ENCODE results near the gene PIP5K1B. TPM values are rescaled to one million over a fixed set of nuclear protein-coding genes. Genes with fewer than 3 reads are reported as not detected.
A peak's percentile ranks its signal among the peaks of the same experiment; 100 is the strongest.

The PIP5K1B gene
- total and polyA plus RNA-seq, 2 experiments from 2014 or later, result 1.3 to 2.8 TPM

- Mint-ChIP-seq H3K4me3 (no peak overlapping the region), H3K27me3 (ENCODE audit: insufficient read depth, low read depth, poor library complexity) (no peaks in the 10 kb centered on the region), H3K36me3 (ENCODE audit: low read depth) (peaks cover 9% of the 10 kb centered on the region; the same call in 2 of the 3 replicates), H3K27ac (peak overlapping the region; percentile 60), H3K9me3 (no peaks in the 10 kb centered on the region), H3K4me1 (peaks cover 55% of the 10 kb centered on the region)
- Histone ChIP-seq H3K4me3 (no peak overlapping the region), H3K4me2 (no peak overlapping the region), H3K27me3 (ENCODE audit: insufficient read depth) (no peaks in the 10 kb centered on the region), H3K4me1 (ENCODE audit: insufficient read depth) (peaks cover 40% of the 10 kb centered on the region), H3F3A (replicated peaks; ENCODE audit: low read depth) (no peaks in the 10 kb centered on the region), H4K20me1 (replicated peaks; ENCODE audit: insufficient read depth) (no peaks in the 10 kb centered on the region), H3K36me3 (ENCODE audit: insufficient read depth) (no peaks in the 10 kb centered on the region), H3K9me2 (ENCODE audit: insufficient read depth) (peaks cover 10% of the 10 kb centered on the region), H2AFZ (no peak overlapping the region), H3K27ac (ENCODE audit: low read depth) (no peak overlapping the region), H3K79me2 (replicated peaks; ENCODE audit: insufficient read depth) (no peaks in the 10 kb centered on the region)
- DNase-seq (ENCODE audit: low spot score) (no peak), ATAC-seq (no peak)
- no peak for TF ChIP-seq EZH2 (IDR thresholded peaks at IDR 0.05; ENCODE audit: low read depth, unreplicated experiment)
- TF ChIP-seq JUNB (IDR thresholded peaks at IDR 0.05; ENCODE audit: unreplicated experiment), result no peak
- no peak for TF ChIP-seq ZNF462 (CRISPR knock-in tag; IDR thresholded peaks at IDR 0.05)
- no peak for TF ChIP-seq ZNF331 (CRISPR knock-in tag; IDR thresholded peaks at IDR 0.05; ENCODE audit: low read depth)
- no peak for TF ChIP-seq EZH2phosphoT487 (IDR thresholded peaks at IDR 0.05; ENCODE audit: unreplicated experiment)
- no peak for TF ChIP-seq CTCF (conservative IDR thresholded peaks at IDR 0.05; ENCODE audit: low read depth in 2 of 2)
- TF ChIP-seq REST (IDR thresholded peaks at IDR 0.05; ENCODE audit: unreplicated experiment), result no peak
- TF ChIP-seq CREB1 (CRISPR knock-in tag; IDR thresholded peaks at IDR 0.05; ENCODE audit: low read depth), result no peak
- no peak for TF ChIP-seq NANOG (IDR thresholded peaks at IDR 0.05; ENCODE audit: borderline replicate concordance)
- no peak for TF ChIP-seq ZNF114 (CRISPR knock-in tag; IDR thresholded peaks at IDR 0.05)
- TF ChIP-seq STAT1 (IDR thresholded peaks at IDR 0.05; ENCODE audit: unreplicated experiment), result no peak
- no peak for TF ChIP-seq ETS1 (IDR thresholded peaks at IDR 0.05)
These were observed 171.2 kb downstream of the PIP5K1B start for GRCh38 chr9:68876273-68876672.

Measured in GM23338 (cell line).